Trophoblast cell (in vitro differentiated cells and primary cell): ENCODE measurements around the gene ITPR1.

Experiments used
- DNase-seq, 2 donors: peaks; one replicate each; pipeline ENCODE4 v3.0.0-alpha.2; 2016
- H2AFZ ChIP-seq: 2 replicates; pipeline ENCODE4 v1.6.1; 2013; ENCODE audit warnings: low read length, moderate library complexity, mild to moderate bottlenecking; ENCODE audit not compliant: insufficient read depth, poor library complexity
- H2AK5ac ChIP-seq: 2 replicates; pipeline ENCODE4 v1.6.1; 2013; ENCODE audit warnings: mild to moderate bottlenecking, low read length
- H2BK120ac ChIP-seq: 2 replicates; pipeline ENCODE4 v1.6.1; 2013; ENCODE audit warnings: low read length, mild to moderate bottlenecking, moderate library complexity; ENCODE audit not compliant: insufficient read depth, poor library complexity
- H2BK12ac ChIP-seq: 2 replicates; pipeline ENCODE4 v1.6.1; 2013; ENCODE audit warnings: mild to moderate bottlenecking, low read length, moderate library complexity
- H2BK5ac ChIP-seq: 2 replicates; pipeline ENCODE4 v1.6.1; 2013; ENCODE audit warnings: low read length, low read depth, moderate library complexity, mild to moderate bottlenecking; ENCODE audit not compliant: poor library complexity
- H3K14ac ChIP-seq: 2 replicates; pipeline ENCODE4 v1.6.1; 2013; ENCODE audit warnings: mild to moderate bottlenecking, low read length
- H3K18ac ChIP-seq: 2 replicates; pipeline ENCODE4 v1.6.1; 2013; ENCODE audit warnings: mild to moderate bottlenecking, low read length
- H3K23ac ChIP-seq: 2 replicates; pipeline ENCODE4 v1.6.1; 2013; ENCODE audit warnings: low read length
- H3K27ac ChIP-seq: 2 replicates; pipeline ENCODE4 v1.5.1; 2013; ENCODE audit warnings: low read depth, mild to moderate bottlenecking, inconsistent platforms, low read length, moderate library complexity
- H3K27me3 ChIP-seq: 2 replicates; pipeline ENCODE4 v1.6.1; 2013; ENCODE audit warnings: inconsistent platforms, mild to moderate bottlenecking, low read length, moderate library complexity; ENCODE audit not compliant: insufficient read depth
- H3K36me3 ChIP-seq, 2 experiments: 1 replicate in 1 of 2; 2 replicates in 1 of 2; pipeline ENCODE4 v1.6.1; 2013; ENCODE audit warnings: low read length in 2 of 2, mild to moderate bottlenecking in 2 of 2, moderate library complexity in 1 of 2; ENCODE audit not compliant: insufficient read depth in 2 of 2, control insufficient read depth in 1 of 2
- H3K4ac ChIP-seq: 2 replicates; pipeline ENCODE4 v1.6.1; 2013; ENCODE audit warnings: low read depth, mild to moderate bottlenecking, low read length, moderate library complexity
- H3K4me1 ChIP-seq, 2 experiments: 1 replicate in 1 of 2; 2 replicates in 1 of 2; pipeline ENCODE4 v1.6.1; 2013; ENCODE audit warnings: low read length in 2 of 2, mild to moderate bottlenecking in 2 of 2, moderate library complexity in 1 of 2; ENCODE audit not compliant: insufficient read depth in 2 of 2, control insufficient read depth in 1 of 2
- H3K4me2 ChIP-seq: 2 replicates; pipeline ENCODE4 v1.6.1; 2013; ENCODE audit warnings: inconsistent platforms, mild to moderate bottlenecking, low read length, moderate library complexity
- H3K4me3 ChIP-seq: 2 replicates; pipeline ENCODE4 v1.5.1; 2013; ENCODE audit warnings: mild to moderate bottlenecking, low read depth, low read length, inconsistent platforms
- H3K79me1 ChIP-seq: one replicate; pipeline ENCODE4 v1.6.1; 2013; ENCODE audit warnings: low read length
- H3K79me2 ChIP-seq: 2 replicates; pipeline ENCODE4 v1.6.1; 2013; ENCODE audit warnings: low read length, mild to moderate bottlenecking; ENCODE audit not compliant: control insufficient read depth, insufficient read depth, poor library complexity
- H3K9ac ChIP-seq: 2 replicates; pipeline ENCODE4 v1.6.1; 2013; ENCODE audit warnings: mild to moderate bottlenecking, low read length
- H3K9me3 ChIP-seq: 2 replicates; pipeline ENCODE4 v1.6.1; 2013; ENCODE audit warnings: low read depth, mild to moderate bottlenecking, control low read depth, inconsistent platforms, low read length; ENCODE audit not compliant: insufficient read depth
- H4K12ac ChIP-seq: 2 replicates; pipeline ENCODE4 v1.6.1; 2013; ENCODE audit warnings: low read depth, mild to moderate bottlenecking, low read length, moderate library complexity
- H4K8ac ChIP-seq: 2 replicates; pipeline ENCODE4 v1.6.1; 2013; ENCODE audit warnings: low read depth, mild to moderate bottlenecking, low read length, moderate library complexity
- H4K91ac ChIP-seq: one replicate; pipeline ENCODE4 v1.6.1; 2013; ENCODE audit warnings: low read depth, mild to moderate bottlenecking, low read length, moderate library complexity
- WGBS: extraction: QIAGEN DNeasy Blood & Tissue Kit; methylation state at CpG from one replicate; pipeline ENCODE4 v1.1.7; 2013; ENCODE audit warnings: missing lambda C conversion rate; ENCODE audit not compliant: insufficient read length, insufficient coverage; ENCODE audit errors: extremely low coverage; 5-methylcytosine and 5-hydroxymethylcytosine counted together

Gene ITPR1

GRCh38 chr3:4680227-4680691 lies 187.1 kb downstream of the ITPR1 start:
- Histone ChIP-seq H3K9ac (no peak overlapping the region), H3K4ac (no peak overlapping the region), H3K4me1 (no peaks in the 10 kb centered on the region), H3K36me3 (no peaks in the 10 kb centered on the region), H3K4me2 (no peak overlapping the region), H4K8ac (no peak overlapping the region), H3K27ac (no peak overlapping the region), H2AK5ac (no peak overlapping the region), H3K23ac (no peak overlapping the region), H3K14ac (no peak overlapping the region), H2AFZ (no peak overlapping the region), H4K12ac (no peak overlapping the region), H3K27me3 (no peaks in the 10 kb centered on the region), H3K9me3 (peaks cover 2% of the 10 kb centered on the region), H3K79me1 (no peaks in the 10 kb centered on the region), H3K4me3 (no peak overlapping the region), H3K18ac (no peak overlapping the region), H2BK5ac (no peak overlapping the region), H2BK120ac (no peak overlapping the region), H4K91ac (no peak overlapping the region), H2BK12ac (no peak overlapping the region), H3K79me2 (no peaks in the 10 kb centered on the region)
- DNase-seq = no peak
- no CpG with 5 or more reads among the region's 3 CpGs for WGBS

- H4K12ac ChIP-seq = no peak overlapping the region
- no peak overlapping the region for H2AFZ ChIP-seq
- H3K27me3 ChIP-seq = no peaks in the 10 kb centered on the region
- no peaks in the 10 kb centered on the region for H3K79me2 ChIP-seq
- no peak overlapping the region for H3K14ac ChIP-seq
- no peak overlapping the region for H3K18ac ChIP-seq
- no peak overlapping the region for H3K4me2 ChIP-seq
- no peak overlapping the region for H3K23ac ChIP-seq
- no peak overlapping the region for H3K4me3 ChIP-seq
- no peaks in the 10 kb centered on the region for H3K79me1 ChIP-seq
- no peak overlapping the region for H3K9ac ChIP-seq
- H3K4ac ChIP-seq = no peak overlapping the region
- no peak overlapping the region for H4K8ac ChIP-seq
- H2BK12ac ChIP-seq = no peak overlapping the region
- no CpG with 5 or more reads among the region's 2 CpGs for WGBS
- H4K91ac ChIP-seq = no peak overlapping the region
- H2BK5ac ChIP-seq = no peak overlapping the region
- H3K36me3 ChIP-seq = no peaks in the 10 kb centered on the region
- peaks cover 2% of the 10 kb centered on the region for H3K9me3 ChIP-seq
- no peaks in the 10 kb centered on the region for H3K4me1 ChIP-seq
- no peak overlapping the region for H2AK5ac ChIP-seq
- no peak overlapping the region for H3K27ac ChIP-seq
- no peak overlapping the region for H2BK120ac ChIP-seq
- no peak for DNase-seq
Measured at GRCh38 chr3:4680871-4681300, 187.7 kb downstream of the ITPR1 start.

GRCh38 chr3:4681301-4681700 lies 188.2 kb downstream of the ITPR1 start:
- Histone ChIP-seq H2BK12ac (no peak overlapping the region), H3K4me3 (no peak overlapping the region), H3K4me2 (no peak overlapping the region), H3K4me1 (no peaks in the 10 kb centered on the region), H3K14ac (no peak overlapping the region), H2BK120ac (no peak overlapping the region), H3K23ac (no peak overlapping the region), H3K79me1 (no peaks in the 10 kb centered on the region), H3K36me3 (no peaks in the 10 kb centered on the region), H2AFZ (no peak overlapping the region), H4K8ac (no peak overlapping the region), H3K79me2 (no peaks in the 10 kb centered on the region), H3K27ac (no peak overlapping the region), H3K4ac (no peak overlapping the region), H2BK5ac (no peak overlapping the region), H3K9ac (no peak overlapping the region), H4K12ac (no peak overlapping the region), H2AK5ac (no peak overlapping the region), H4K91ac (no peak overlapping the region), H3K27me3 (no peaks in the 10 kb centered on the region), H3K9me3 (peaks cover 2% of the 10 kb centered on the region), H3K18ac (no peak overlapping the region)
- no peak for DNase-seq

GRCh38 chr3:4684117-4684516 lies 191.0 kb downstream of the ITPR1 start:
- no peaks in the 10 kb centered on the region for H3K36me3 ChIP-seq
- H2AK5ac ChIP-seq = no peak overlapping the region
- no peak for DNase-seq
- H4K91ac ChIP-seq = no peak overlapping the region
- H3K4me3 ChIP-seq = no peak overlapping the region
- H3K27ac ChIP-seq = no peak overlapping the region
- no peak overlapping the region for H3K9ac ChIP-seq
- no peak overlapping the region for H2BK120ac ChIP-seq
- H3K79me2 ChIP-seq = no peaks in the 10 kb centered on the region
- peaks cover 7 to 10% of the 10 kb centered on the region in 2 experiments for H3K4me1 ChIP-seq
- no peak overlapping the region for H2AFZ ChIP-seq
- no peak overlapping the region for H3K4me2 ChIP-seq
- no peak overlapping the region for H3K18ac ChIP-seq
- WGBS = no CpG with 5 or more reads among the region's 1 CpG
- no peak overlapping the region for H4K12ac ChIP-seq
- no peak overlapping the region for H3K4ac ChIP-seq
- H3K79me1 ChIP-seq = peaks cover 5% of the 10 kb centered on the region
- H2BK12ac ChIP-seq = no peak overlapping the region
- H3K9me3 ChIP-seq = peaks cover 2% of the 10 kb centered on the region
- no peak overlapping the region for H2BK5ac ChIP-seq
- H3K14ac ChIP-seq = no peak overlapping the region
- no peak overlapping the region for H4K8ac ChIP-seq
- H3K23ac ChIP-seq = no peak overlapping the region
- no peaks in the 10 kb centered on the region for H3K27me3 ChIP-seq
